K562 (cell line): ENCODE measurements around the gene FGFRL1. TPM values are rescaled to one million over a fixed set of nuclear protein-coding genes. Genes with fewer than 3 reads are reported as not detected.

Experiments used
- ATAC-seq: fragments of 200-7000 bp; cut with Tn5 transposase; 3 replicates; pipeline ENCODE4 v1.9.1; 2020; ENCODE audit warnings: moderate library complexity
- BruUV-seq: library from RNA; stranded (reverse); fragments of 400-500 nt; replicated peaks from 2 replicates; lab custom pipeline; 2021; lab: Mats Ljungman, UMichigan
- CTCF ChIA-PET: fragments of 300-600 bp; formaldehyde crosslinking; extraction: SDS; loops from one replicate; lab custom pipeline; 2021; ENCODE audit warnings: low intra/inter-chr PET ratio; lab: Yijun Ruan, JAX
- POLR2A ChIA-PET: fragments of 300-600, 350-650 bp; sonication (Branson Sonifier 250); formaldehyde crosslinking; extraction: SDS; loops from one replicate; lab custom pipeline; 2021; ENCODE audit warnings: antibody characterized with exemption, inconsistent platforms; lab: Yijun Ruan, JAX
- DNase-seq, 4 experiments: peaks; one replicate each; pipeline versions ENCODE4 v3.0.0 to v3.0.0-alpha.2; 2011 to 2018; ENCODE audit warnings: low spot score in 3 of 4, mixed read lengths in 3 of 4; ENCODE audit errors: extremely low read depth in 1 of 4
- FAIRE-seq: peaks from 2 replicates; lab custom pipeline; 2011; peaks lifted over from hg19 to GRCh38; lab: Jason Lieb, UNC
- H2AFZ ChIP-seq: 2 replicates; pipeline ENCODE4 v1.6.0; 2011; ENCODE audit warnings: low read depth, low read length, control low read depth, inconsistent platforms
- H3K27ac ChIP-seq: fragments of 200-600 bp; 3 replicates; pipeline ENCODE4 v1.8.0; 2011; ENCODE audit warnings: low read depth, mild to moderate bottlenecking, control low read depth, inconsistent platforms, low read length, moderate library complexity, mixed read lengths; ENCODE audit errors: extremely low read depth
- H3K27me3 ChIP-seq, 2 experiments: fragments of 300-600 bp in 1 of 2; 2 replicates in 1 of 2; 3 replicates in 1 of 2; pipeline versions ENCODE4 v1.6.0 to v1.8.0; 2011; ENCODE audit warnings: inconsistent platforms in 2 of 2, low read length in 2 of 2, mild to moderate bottlenecking in 1 of 2, mixed read lengths in 1 of 2, moderate library complexity in 1 of 2; ENCODE audit not compliant: control insufficient read depth in 2 of 2, insufficient read depth in 2 of 2
- H3K36me3 ChIP-seq: fragments of 300-600 bp; 3 replicates; pipeline ENCODE4 v1.8.0; 2011; ENCODE audit warnings: mild to moderate bottlenecking, low read length, inconsistent platforms; ENCODE audit not compliant: control insufficient read depth, insufficient read depth
- H3K4me1 ChIP-seq, 2 experiments: fragments of 200-600 bp in 1 of 2; replicated peaks in 1 of 2; 2 replicates in 1 of 2; 3 replicates in 1 of 2; pipeline versions ENCODE4 v1.5.1 to v1.8.0; 2011; ENCODE audit warnings: inconsistent platforms in 2 of 2, low read length in 2 of 2, mild to moderate bottlenecking in 1 of 2, mixed read lengths in 1 of 2, moderate library complexity in 1 of 2; ENCODE audit not compliant: control insufficient read depth in 2 of 2, insufficient read depth in 2 of 2
- H3K4me2 ChIP-seq: 2 replicates; pipeline ENCODE4 v1.6.1; 2011; ENCODE audit warnings: low read length, control low read depth, inconsistent platforms, mixed read lengths; ENCODE audit not compliant: insufficient read depth
- H3K4me3 ChIP-seq: fragments of 200-600 bp; sonication (generic), shearing (Covaris generic); 2 replicates; pipeline ENCODE4 v1.5.1; 2016; ENCODE audit warnings: control low read depth, inconsistent platforms
- H3K79me2 ChIP-seq: fragments of 200-600 bp; 3 replicates; pipeline ENCODE4 v1.8.0; 2011; ENCODE audit warnings: low read length, inconsistent platforms; ENCODE audit not compliant: control insufficient read depth, insufficient read depth
- H3K9ac ChIP-seq, 2 experiments: 2 replicates each; pipeline versions ENCODE4 v1.6.0 to v1.6.1; 2011; ENCODE audit warnings: low read depth in 2 of 2, low read length in 2 of 2, control low read depth in 1 of 2, inconsistent platforms in 1 of 2, mild to moderate bottlenecking in 1 of 2, mixed read lengths in 1 of 2; ENCODE audit not compliant: insufficient read depth in 1 of 2
- H3K9me1 ChIP-seq: one replicate; pipeline ENCODE4 v1.6.0; 2011; ENCODE audit warnings: inconsistent platforms, mild to moderate bottlenecking, low read length, moderate library complexity; ENCODE audit not compliant: control insufficient read depth, insufficient read depth
- H3K9me3 ChIP-seq: replicated peaks from 2 replicates; pipeline ENCODE4 v1.5.1; 2011; ENCODE audit warnings: low read depth, low read length, inconsistent platforms; ENCODE audit not compliant: control insufficient read depth, insufficient read depth
- H4K20me1 ChIP-seq: replicated peaks from 2 replicates; pipeline ENCODE4 v1.6.1; 2011; ENCODE audit warnings: low read length, inconsistent platforms, mixed read lengths; ENCODE audit not compliant: control insufficient read depth, insufficient read depth
- FOXO4 ChIP-seq: fragments of 450-650 bp; formaldehyde crosslinking; IDR thresholded peaks from 2 replicates; pipeline ENCODE4 v1.4.0; 2020; ENCODE audit warnings: mild to moderate bottlenecking, moderate library complexity
- HNRNPUL1 ChIP-seq: fragments of 200-400 bp; formaldehyde crosslinking; IDR thresholded peaks from 2 replicates; pipeline ENCODE4 v1.6.1; 2017; ENCODE audit warnings: low read length
- MXI1 ChIP-seq: IDR thresholded peaks from 2 replicates; pipeline ENCODE4 v1.6.1; 2011; ENCODE audit warnings: low read depth, mild to moderate bottlenecking, improper control_type of control experiment, low read length
- WGBS: fragments of 100-300 bp; shearing (Covaris generic); methylation state at CpG from one replicate; pipeline ENCODE4 v1.1.6; 2016; ENCODE audit warnings: low coverage, mixed read lengths; ENCODE audit not compliant: insufficient coverage; ENCODE audit errors: missing lambda C conversion rate; 5-methylcytosine and 5-hydroxymethylcytosine counted together
- in situ Hi-C: fragments of 300-500 bp; cut with MboI; formaldehyde crosslinking; loops from 4 replicates; pipeline ENCODE4 v1.15.0; 2018; ENCODE audit warnings: inconsistent platforms, mixed read lengths
- intact Hi-C: fragments of 100-400 bp; cut with micrococcal nuclease; formaldehyde crosslinking; loops from 2 replicates; pipeline ENCODE4 v1.14.2; 2022
- polyA plus RNA-seq, 8 experiments: library from polyadenylated mRNA; depleted of rRNA in 4 of 8; stranded (reverse) in 5 of 8; unstranded in 3 of 8; fragments of >200 nt; fragmentation: Nextera tagmentation in 2 of 8; fragmentation: Illumina TruSeq in 1 of 8; extraction: Ambion mirVana in 2 of 8; extraction: Trizol in 1 of 8; gene quantifications; 2 replicates each; pipeline versions ENCODE4 v1.2.1 to v1.2.3, GENCODE V29; 2011 to 2014; ENCODE audit warnings: inconsistent platforms in 1 of 8, missing spikeins in 1 of 8
- total RNA-seq, 7 experiments: library from RNA; depleted of rRNA in 6 of 7; stranded (reverse); fragments of >200 nt in 6 of 7; fragmentation: Illumina TruSeq in 2 of 7; extraction: Trizol in 2 of 7; gene quantifications; 2 replicates each; pipeline versions ENCODE4 v1.2.1 to v1.2.3, GENCODE V29; 2011 to 2021; ENCODE audit warnings: low replicate concordance in 1 of 7

Gene FGFRL1
- total and polyA plus RNA-seq, 9 of the 15 experiments (the other 6 are each of a cell fraction or from before 2014, with no cell fraction given): 0.34 to 49.9 (median 14.6) TPM

DNA sequence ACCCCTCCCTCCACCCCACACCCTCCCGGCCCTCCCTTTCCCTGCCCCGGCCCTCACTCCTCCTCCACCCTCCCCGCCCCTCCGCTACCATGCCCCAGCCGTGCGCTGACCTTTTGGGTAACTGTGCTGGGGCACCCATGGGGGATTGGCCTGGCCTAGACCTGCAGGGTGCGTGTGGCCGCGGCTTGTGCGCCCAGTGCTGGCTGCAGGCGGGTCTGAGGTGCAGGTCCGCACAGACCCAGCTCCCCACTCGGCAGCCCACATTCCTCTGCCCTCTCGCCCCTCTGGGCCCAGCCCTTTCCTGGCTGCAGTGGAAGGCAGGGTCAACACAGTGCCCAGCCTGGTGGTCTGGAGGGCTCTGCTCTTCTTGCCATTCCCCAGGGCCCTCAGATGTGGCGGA lies 24.7 kb downstream of the FGFRL1 start:
- CTCF ChIA-PET: no interaction called here
- BruUV-seq: no TSS peak
- H3K27me3 ChIP-seq: 0 out of 5 replicates have a peak, but pooled peaks cover 0 to 6% of the 10 kb centered on the region in 2 experiments
- no peak for ATAC-seq
- in situ Hi-C loops (no loop called here), intact Hi-C loops (no loop called here)
- H3K4me2 ChIP-seq: no peak overlapping the region
- DNase-seq: no peak
- H3K9ac ChIP-seq: peak overlapping the region in 1 of 2 experiments; percentile 71; a peak in 1 of 4 replicates
- 57% methylated on average over 8 of the region's 15 CpGs for WGBS
- no peaks in the 10 kb centered on the region for H4K20me1 ChIP-seq
- H3K79me2 ChIP-seq: no peaks in the 10 kb centered on the region
- no peak for TF ChIP-seq HNRNPUL1
- TF ChIP-seq MXI1: no peak
- TF ChIP-seq FOXO4 (CRISPR knock-in tag): no peak
- H2AFZ ChIP-seq: no peak overlapping the region
- no peak for FAIRE-seq
- H3K36me3 ChIP-seq: no peaks in the 10 kb centered on the region
- H3K27ac ChIP-seq: no peak overlapping the region
- no peak overlapping the region for H3K4me3 ChIP-seq
- H3K4me1 ChIP-seq: peaks cover 20 to 87% of the 10 kb centered on the region in 2 experiments
- no peaks in the 10 kb centered on the region for H3K9me3 ChIP-seq
- no peaks in the 10 kb centered on the region for H3K9me1 ChIP-seq
- POLR2A ChIA-PET: interaction anchor here (0.7 to 1.4 kb wide), 2 partner anchors 20 to 188 kb away, joined by 3 to 6 read pairs; no protein-coding TSS in a partner anchor
